ENCODE data around the gene TMEM145.

Gene TMEM145

GRCh38 chr19:42284591-42285341 lies 28.3 kb upstream of the TMEM145 start:
- peak overlapping the region; percentile 14 for H3K27ac ChIP-seq (ENCODE audit: low read length)
- peaks cover 31 to 52% of the 10 kb centered on the region in 2 donors for H3K4me1 ChIP-seq (ENCODE audit: control insufficient read depth in 1 of 2, insufficient read depth in 2 of 2, low read length in 2 of 2)

GRCh38 chr19:42285541-42285941 lies 27.6 kb upstream of the TMEM145 start:
- Histone ChIP-seq H3K4me1 (ENCODE audit: control insufficient read depth in 1 of 2, insufficient read depth in 2 of 2, low read length in 2 of 2) (peaks cover 31 to 52% of the 10 kb centered on the region in 2 donors), H3K9me3 (ENCODE audit: control insufficient read depth in 1 of 2, low read length in 2 of 2) (no peaks in the 10 kb centered on the region), H3K27ac (ENCODE audit: low read length) (peak overlapping the region; percentile 8), H3K36me3 (ENCODE audit: control insufficient read depth in 1 of 2, insufficient read depth in 2 of 2, low read length in 2 of 2) (peaks cover 32 to 48% of the 10 kb centered on the region in 2 donors), H3K27me3 (ENCODE audit: low read depth, low read length) (no peaks in the 10 kb centered on the region), H3K4me3 (ENCODE audit: low read depth in 1 of 2, low read length in 2 of 2) (peak overlapping the region; percentile 65 to 71)

More at GRCh38 chr19:42284591-42285341, 28.3 kb upstream of the TMEM145 start:
- H3K9me3 ChIP-seq (ENCODE audit: control insufficient read depth in 1 of 2, low read length in 2 of 2), result no peaks in the 10 kb centered on the region
- H3K36me3 ChIP-seq (ENCODE audit: control insufficient read depth in 1 of 2, insufficient read depth in 2 of 2, low read length in 2 of 2), result peaks cover 27 to 41% of the 10 kb centered on the region in 2 donors
- H3K4me3 ChIP-seq (ENCODE audit: low read depth in 1 of 2, low read length in 2 of 2), result peak overlapping the region; percentile 65 to 71
- no peaks in the 10 kb centered on the region for H3K27me3 ChIP-seq (ENCODE audit: low read depth, low read length)

GRCh38 chr19:42285988-42286348 lies 27.1 kb upstream of the TMEM145 start:
- Histone ChIP-seq H3K9me3 (ENCODE audit: control insufficient read depth in 1 of 2, low read length in 2 of 2) (no peaks in the 10 kb centered on the region), H3K4me3 (ENCODE audit: low read depth in 1 of 2, low read length in 2 of 2) (peak overlapping the region; percentile 21 to 71), H3K36me3 (ENCODE audit: control insufficient read depth in 1 of 2, insufficient read depth in 2 of 2, low read length in 2 of 2) (peaks cover 36 to 53% of the 10 kb centered on the region in 2 donors), H3K4me1 (ENCODE audit: control insufficient read depth in 1 of 2, insufficient read depth in 2 of 2, low read length in 2 of 2) (peaks cover 31 to 52% of the 10 kb centered on the region in 2 donors), H3K27ac (ENCODE audit: low read length) (peak overlapping the region; percentile 8), H3K27me3 (ENCODE audit: low read depth, low read length) (no peaks in the 10 kb centered on the region)

- Histone ChIP-seq H3K4me3 (ENCODE audit: low read depth in 1 of 2, low read length in 2 of 2) (peak overlapping the region in 1 of 2 donors; percentile 71), H3K27ac (ENCODE audit: low read length) (no peak overlapping the region), H3K4me1 (ENCODE audit: control insufficient read depth in 1 of 2, insufficient read depth in 2 of 2, low read length in 2 of 2) (peaks cover 29 to 47% of the 10 kb centered on the region in 2 donors)
Measured at GRCh38 chr19:42286349-42287016, 26.6 kb upstream of the TMEM145 start.

GRCh38 chr19:42287017-42287826 lies 25.9 kb upstream of the TMEM145 start:
- Histone ChIP-seq H3K36me3 (ENCODE audit: control insufficient read depth in 1 of 2, insufficient read depth in 2 of 2, low read length in 2 of 2) (peaks cover 36 to 56% of the 10 kb centered on the region in 2 donors), H3K4me3 (ENCODE audit: low read depth in 1 of 2, low read length in 2 of 2) (no peak overlapping the region)

More at GRCh38 chr19:42286349-42287016, 26.6 kb upstream of the TMEM145 start:
- Histone ChIP-seq H3K9me3 (ENCODE audit: control insufficient read depth in 1 of 2, low read length in 2 of 2) (no peaks in the 10 kb centered on the region), H3K27me3 (ENCODE audit: low read depth, low read length) (no peaks in the 10 kb centered on the region), H3K36me3 (ENCODE audit: control insufficient read depth in 1 of 2, insufficient read depth in 2 of 2, low read length in 2 of 2) (peaks cover 36 to 53% of the 10 kb centered on the region in 2 donors)

GRCh38 chr19:42287827-42288107 lies 25.3 kb upstream of the TMEM145 start:
- Histone ChIP-seq H3K4me3 (ENCODE audit: low read depth in 1 of 2, low read length in 2 of 2) (no peak overlapping the region), H3K4me1 (ENCODE audit: control insufficient read depth in 1 of 2, insufficient read depth in 2 of 2, low read length in 2 of 2) (peaks cover 21 to 35% of the 10 kb centered on the region in 2 donors), H3K27me3 (ENCODE audit: low read depth, low read length) (no peaks in the 10 kb centered on the region), H3K27ac (ENCODE audit: low read length) (no peak overlapping the region), H3K36me3 (ENCODE audit: control insufficient read depth in 1 of 2, insufficient read depth in 2 of 2, low read length in 2 of 2) (peaks cover 36 to 60% of the 10 kb centered on the region in 2 donors), H3K9me3 (ENCODE audit: control insufficient read depth in 1 of 2, low read length in 2 of 2) (no peaks in the 10 kb centered on the region)

More at GRCh38 chr19:42287017-42287826, 25.9 kb upstream of the TMEM145 start:
- Histone ChIP-seq H3K27ac (ENCODE audit: low read length) (no peak overlapping the region), H3K4me1 (ENCODE audit: control insufficient read depth in 1 of 2, insufficient read depth in 2 of 2, low read length in 2 of 2) (peaks cover 21 to 40% of the 10 kb centered on the region in 2 donors), H3K9me3 (ENCODE audit: control insufficient read depth in 1 of 2, low read length in 2 of 2) (no peaks in the 10 kb centered on the region), H3K27me3 (ENCODE audit: low read depth, low read length) (no peaks in the 10 kb centered on the region)

GRCh38 chr19:42288387-42288786 lies 24.7 kb upstream of the TMEM145 start:
- H3K9me3 ChIP-seq (ENCODE audit: control insufficient read depth in 1 of 2, low read length in 2 of 2), result no peaks in the 10 kb centered on the region
- H3K27me3 ChIP-seq (ENCODE audit: low read depth, low read length), result no peaks in the 10 kb centered on the region
- H3K27ac ChIP-seq (ENCODE audit: low read length), result no peak overlapping the region
- peaks cover 39 to 66% of the 10 kb centered on the region in 2 donors for H3K36me3 ChIP-seq (ENCODE audit: control insufficient read depth in 1 of 2, insufficient read depth in 2 of 2, low read length in 2 of 2)
- H3K4me3 ChIP-seq (ENCODE audit: low read depth in 1 of 2, low read length in 2 of 2), result no peak overlapping the region
- H3K4me1 ChIP-seq (ENCODE audit: control insufficient read depth in 1 of 2, insufficient read depth in 2 of 2, low read length in 2 of 2), result peaks cover 15 to 28% of the 10 kb centered on the region in 2 donors

GRCh38 chr19:42288881-42289555 lies 24.1 kb upstream of the TMEM145 start:
- H3K36me3 ChIP-seq (ENCODE audit: control insufficient read depth in 1 of 2, insufficient read depth in 2 of 2, low read length in 2 of 2), result peaks cover 39 to 72% of the 10 kb centered on the region in 2 donors
- H3K4me1 ChIP-seq (ENCODE audit: control insufficient read depth in 1 of 2, insufficient read depth in 2 of 2, low read length in 2 of 2), result peaks cover 15 to 26% of the 10 kb centered on the region in 2 donors
- H3K9me3 ChIP-seq (ENCODE audit: control insufficient read depth in 1 of 2, low read length in 2 of 2), result no peaks in the 10 kb centered on the region
- H3K27ac ChIP-seq (ENCODE audit: low read length), result no peak overlapping the region
- H3K4me3 ChIP-seq (ENCODE audit: low read depth in 1 of 2, low read length in 2 of 2), result no peak overlapping the region
- no peaks in the 10 kb centered on the region for H3K27me3 ChIP-seq (ENCODE audit: low read depth, low read length)

GRCh38 chr19:42289556-42290041 lies 23.5 kb upstream of the TMEM145 start:
- no peaks in the 10 kb centered on the region for H3K27me3 ChIP-seq (ENCODE audit: low read depth, low read length)
- peaks cover 15 to 26% of the 10 kb centered on the region in 2 donors for H3K4me1 ChIP-seq (ENCODE audit: control insufficient read depth in 1 of 2, insufficient read depth in 2 of 2, low read length in 2 of 2)
- no peaks in the 10 kb centered on the region for H3K9me3 ChIP-seq (ENCODE audit: control insufficient read depth in 1 of 2, low read length in 2 of 2)
- no peak overlapping the region for H3K4me3 ChIP-seq (ENCODE audit: low read depth in 1 of 2, low read length in 2 of 2)
- H3K27ac ChIP-seq (ENCODE audit: low read length), result no peak overlapping the region
- H3K36me3 ChIP-seq (ENCODE audit: control insufficient read depth in 1 of 2, insufficient read depth in 2 of 2, low read length in 2 of 2), result peaks cover 39 to 78% of the 10 kb centered on the region in 2 donors

- Histone ChIP-seq H3K27me3 (ENCODE audit: low read depth, low read length) (no peaks in the 10 kb centered on the region), H3K4me3 (ENCODE audit: low read depth in 1 of 2, low read length in 2 of 2) (no peak overlapping the region), H3K36me3 (ENCODE audit: control insufficient read depth in 1 of 2, insufficient read depth in 2 of 2, low read length in 2 of 2) (peaks cover 39 to 81% of the 10 kb centered on the region in 2 donors), H3K9me3 (ENCODE audit: control insufficient read depth in 1 of 2, low read length in 2 of 2) (no peaks in the 10 kb centered on the region), H3K27ac (ENCODE audit: low read length) (no peak overlapping the region), H3K4me1 (ENCODE audit: control insufficient read depth in 1 of 2, insufficient read depth in 2 of 2, low read length in 2 of 2) (peaks cover 11 to 21% of the 10 kb centered on the region in 2 donors)
Measured at GRCh38 chr19:42290136-42290522, 23.0 kb upstream of the TMEM145 start.

Data from muscle layer of duodenum (tissue), 2 donors.